Esophagus squamous epithelium (tissue), 5 donors: Measurements from ENCODE around the gene REST. TPM values are rescaled to one million over a fixed set of nuclear protein-coding genes. Genes with fewer than 3 reads are reported as not detected.

Experiments used
- DNase-seq: peaks from one replicate; lab custom pipeline; 2025; lab: John Stamatoyannopoulos, UW
- H3K27ac ChIP-seq, 4 donors: fragments of 200-600 bp; sonication (generic); one replicate each; pipeline ENCODE4 v1.5.1; 2016 to 2019; ENCODE audit warnings: mild to moderate bottlenecking in 1 of 4
- H3K27me3 ChIP-seq, 4 donors: fragments of 200-600 bp; sonication (generic); 1 replicate in 3 of 4; 2 replicates in 1 of 4; pipeline versions ENCODE4 v1.5.1 to v1.6.0; 2017 to 2021; ENCODE audit warnings: antibody characterized with exemption in 1 of 4
- H3K36me3 ChIP-seq, 3 donors: fragments of 200-600 bp; sonication (generic); one replicate each; pipeline ENCODE4 v1.5.1; 2016 to 2019
- H3K4me1 ChIP-seq, 3 donors: fragments of 200-600 bp; sonication (generic); one replicate each; pipeline ENCODE4 v1.5.1; 2017 to 2019
- H3K4me3 ChIP-seq, 4 donors: fragments of 200-600 bp; sonication (generic); 1 replicate in 3 of 4; 2 replicates in 1 of 4; pipeline ENCODE4 v1.5.1; 2016 to 2019; ENCODE audit warnings: mild to moderate bottlenecking in 2 of 4, moderate library complexity in 1 of 4
- H3K9me3 ChIP-seq, 3 donors: fragments of 200-600 bp; sonication (generic); one replicate each; pipeline ENCODE4 v1.5.1; 2016 to 2019
- CTCF ChIP-seq, 6 experiments: fragments of 450-650 bp in 4 of 6; fragments of 200-600 bp in 2 of 6; sonication (generic) in 2 of 6; IDR thresholded peaks; one replicate each; pipeline ENCODE4 v1.5.1; 2016 to 2019; ENCODE audit warnings: antibody characterized with exemption in 6 of 6, mild to moderate bottlenecking in 4 of 6, moderate library complexity in 4 of 6
- POLR2A ChIP-seq, 4 donors: fragments of 450-650 bp; IDR thresholded peaks; one replicate each; pipeline ENCODE4 v1.6.1; 2017; ENCODE audit warnings: antibody characterized with exemption in 4 of 4, mild to moderate bottlenecking in 4 of 4, moderate library complexity in 3 of 4
- WGBS, 2 donors: methylation state at CpG; one replicate each; pipeline ENCODE4 v1.1.5; 2018; 5-methylcytosine and 5-hydroxymethylcytosine counted together
- intact Hi-C: fragments of 100-400 bp; cut with DNase I; formaldehyde crosslinking; loops from one replicate; pipeline ENCODE4 v1.15.0; 2022
- total RNA-seq, 4 donors: library from RNA; depleted of rRNA; stranded (reverse); fragments of >200 nt; gene quantifications; one replicate each; pipeline ENCODE4 v1.1.0, GENCODE V29; 2016
- donor health status: DM: yes; HTN: yes; CAD: no.

The REST gene
- total RNA-seq, 4 donors from 2014 or later = 19.3 to 28.3 (median 22.7) TPM

GRCh38 chr4:56976837-56977320 is 69.2 kb downstream of the REST start:
- peak overlapping the region; percentile 83 to 96 (median 90) for H3K4me3 ChIP-seq
- peaks cover 32 to 60% (median 35%) of the 10 kb centered on the region in 3 donors for H3K4me1 ChIP-seq
- H3K9me3 ChIP-seq = peaks cover 0 to 12% (median 5%) of the 10 kb centered on the region in 3 donors
- H3K27ac ChIP-seq = peak overlapping the region; percentile 83 to 94 (median 90)
- 0% methylated on average over 9 of the region's 46 CpGs; no CpG with 5 or more reads in 1 of the 2 donors for WGBS, 2 donors
- TF ChIP-seq CTCF (IDR thresholded peaks at IDR 0.05) (peak in 3 of 6 experiments; percentile 2 to 31 (median 10)), POLR2A (IDR thresholded peaks at IDR 0.05) (no peak)
- H3K27me3 ChIP-seq = no peaks in the 10 kb centered on the region
- intact Hi-C loops = no loop called here
- no peak for DNase-seq
- H3K36me3 ChIP-seq = peaks cover 15 to 31% (median 22%) of the 10 kb centered on the region in 3 donors

GRCh38 chr4:56977321-56978012 is 69.8 kb downstream of the REST start, which contains the start of gene NOA1:
NOA1 (minus strand) TSS chr4:56977606; CDS start chr4:56977585, 21 bp downstream.
- Histone ChIP-seq H3K4me3 (peak within 1 kb of the TSS; percentile 83 to 96 (median 90)), H3K27me3 (no peaks in the 10 kb centered on the region), H3K36me3 (peaks cover 9 to 26% (median 16%) of the 10 kb centered on the region in 3 donors), H3K4me1 (peaks cover 35 to 66% (median 40%) of the 10 kb centered on the region in 3 donors), H3K9me3 (peaks cover 0 to 12% (median 4%) of the 10 kb centered on the region in 3 donors), H3K27ac (peak within 1 kb of the TSS; percentile 83 to 94 (median 90))
- TF ChIP-seq POLR2A (IDR thresholded peaks at IDR 0.05) (peak in 3 of 4 donors; percentile 39 to 82 (median 62)), CTCF (IDR thresholded peaks at IDR 0.05) (no peak)
- intact Hi-C loops = no loop called here
- peak; percentile 85 for DNase-seq
- WGBS, 2 donors = 0 to 1% methylated on average over 14 to 32 of the region's 51 CpGs

GRCh38 chr4:56978750-56979303 is 71.1 kb downstream of the REST start, which contains the start of gene POLR2B:
POLR2B (plus strand) TSS chr4:56978896; CDS start chr4:56978986, 90 bp downstream.
- H3K4me3 ChIP-seq = peak within 1 kb of the TSS; percentile 83 to 96 (median 90)
- H3K9me3 ChIP-seq = peaks cover 0 to under 1% (median 0%) of the 10 kb centered on the region in 3 donors
- TF ChIP-seq POLR2A (IDR thresholded peaks at IDR 0.05) (peak in 3 of 4 donors; percentile 59 to 77 (median 62)), CTCF (IDR thresholded peaks at IDR 0.05) (no peak)
- H3K4me1 ChIP-seq = peaks cover 37 to 76% (median 40%) of the 10 kb centered on the region in 3 donors
- H3K27me3 ChIP-seq = no peaks in the 10 kb centered on the region
- peak; percentile 72 for DNase-seq
- peaks cover 0 to 16% (median 3%) of the 10 kb centered on the region in 3 donors for H3K36me3 ChIP-seq
- H3K27ac ChIP-seq = peak within 1 kb of the TSS; percentile 83 to 94 (median 90)
- 0 to 1% methylated on average over 12 to 37 of the region's 37 CpGs for WGBS, 2 donors
- intact Hi-C loops = no loop called here

- no peaks in the 10 kb centered on the region for H3K27me3 ChIP-seq
- no peak for DNase-seq
- H3K27ac ChIP-seq = peak overlapping the region; percentile 83 to 94 (median 90)
- TF ChIP-seq POLR2A (IDR thresholded peaks at IDR 0.05) (no peak), CTCF (IDR thresholded peaks at IDR 0.05) (no peak)
- peaks cover 0 to 13% (median 0%) of the 10 kb centered on the region in 3 donors for H3K36me3 ChIP-seq
- WGBS, 2 donors = 8 to 11% methylated on average over 21 of the region's 21 CpGs
- H3K9me3 ChIP-seq = no peaks in the 10 kb centered on the region
- intact Hi-C loops = no loop called here
- H3K4me3 ChIP-seq = peak overlapping the region; percentile 83 to 96 (median 90)
- H3K4me1 ChIP-seq = peaks cover 36 to 78% (median 37%) of the 10 kb centered on the region in 3 donors
Measured at GRCh38 chr4:56979421-56980072, 71.8 kb downstream of the REST start.
